A673 (cell line): Measurements from ENCODE around the gene ARFIP1.

Source experiments
- CTCF ChIP-seq: fragments of 300-800, 200-600 bp; sonication (generic); conservative IDR thresholded peaks from 2 replicates; pipeline ENCODE4 v1.5.1; 2017; ENCODE audit warnings: low read depth, mild to moderate bottlenecking, antibody characterized with exemption, low read length, moderate library complexity, mixed read lengths
- EZH2 ChIP-seq: fragments of 200-600 bp; sonication (generic); IDR thresholded peaks from 2 replicates; pipeline ENCODE4 v1.6.1; 2017; ENCODE audit warnings: borderline replicate concordance, low read depth, mild to moderate bottlenecking, mixed read lengths, antibody characterized with exemption, low read length; ENCODE audit not compliant: poor library complexity, severe bottlenecking

GRCh38 chr4:152820073-152820472 lies 40.3 kb downstream of the ARFIP1 start:
- TF ChIP-seq CTCF (0 out of 2 replicates have a peak, but pooled peaks have one; percentile 12), EZH2 (no peak)
